ENCODE results near the gene PSG5.
"Not testable (repeated sequence)": the region's sequence is repeated elsewhere in the genome, so short reads cannot be mapped to it uniquely, and the experiment has no call there.

GRCh38 chr19:43226986-43227385, 40.6 kb upstream of the PSG5 start:
- TF ChIP-seq CTCF (IDR thresholded peaks at IDR 0.05; ENCODE audit: low read depth, low read length, poor library complexity, severe bottlenecking); EZH2phosphoT487 (IDR thresholded peaks at IDR 0.05; ENCODE audit: borderline replicate concordance, low read length): not testable (repeated sequence)

All from DOHH2 (cell line).